BLaER1 treated with 17β-estradiol and CSF1 and Interleukin-3, amounts not matched to agents 10 nM and 100 nM (cell line): ENCODE data around the gene SLC47A2.

ENCODE experiments used
- H3K27ac ChIP-seq, 11 experiments: shearing (Covaris generic); formaldehyde crosslinking; 2 replicates each; pipeline ENCODE4 v1.8.1; 2022
- H3K27me3 ChIP-seq, 11 experiments: shearing (Covaris generic); formaldehyde crosslinking; 2 replicates each; pipeline ENCODE4 v1.8.1; 2022
- H3K36me3 ChIP-seq, 11 experiments: shearing (Covaris generic); formaldehyde crosslinking; 2 replicates each; pipeline ENCODE4 v1.8.1; 2022
- H3K4me1 ChIP-seq, 10 experiments: shearing (Covaris generic); formaldehyde crosslinking; 2 replicates each; pipeline ENCODE4 v1.8.1; 2022
- H3K4me2 ChIP-seq, 11 experiments: shearing (Covaris generic); formaldehyde crosslinking; 2 replicates each; pipeline ENCODE4 v1.8.1; 2022
- H3K4me3 ChIP-seq, 10 experiments: shearing (Covaris generic); formaldehyde crosslinking; 2 replicates each; pipeline ENCODE4 v1.8.1; 2022
- H3K9ac ChIP-seq, 11 experiments: shearing (Covaris generic); formaldehyde crosslinking; 2 replicates each; pipeline ENCODE4 v1.8.1; 2022
- H3K9me3 ChIP-seq, 11 experiments: shearing (Covaris generic); formaldehyde crosslinking; replicated peaks in 1 of 11; 2 replicates each; pipeline ENCODE4 v1.8.1; 2022
- H4K20me1 ChIP-seq, 11 experiments: shearing (Covaris generic); formaldehyde crosslinking; 2 replicates each; pipeline ENCODE4 v1.8.1; 2022
- Cebpa-rat ChIP-seq, 11 experiments: shearing (Covaris generic); IDR thresholded peaks; 2 replicates each; pipeline ENCODE4 v1.8.1; 2022

SLC47A2 gene

DNA sequence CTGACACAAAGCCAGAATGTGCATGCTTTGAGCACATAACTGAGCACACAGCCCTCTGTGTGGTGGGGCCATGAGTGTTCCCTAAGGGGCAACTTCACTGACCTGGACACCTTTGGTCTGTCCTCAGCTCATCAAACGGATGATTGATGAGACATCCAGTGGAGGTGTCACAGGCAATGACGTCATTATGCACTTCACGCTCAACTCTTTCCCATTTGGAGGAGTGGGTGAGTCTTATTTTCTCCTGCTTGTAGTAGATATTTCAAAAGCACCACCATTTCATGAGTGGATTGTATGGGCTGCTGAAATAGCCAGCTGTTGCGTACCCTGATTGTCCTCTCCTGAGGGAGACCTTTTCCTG lies 51.6 kb downstream of the SLC47A2 start:
- Histone ChIP-seq H3K27ac (no peak overlapping the region), H3K4me1 (no peaks in the 10 kb centered on the region), H3K27me3 (no peaks in the 10 kb centered on the region)

DNA sequence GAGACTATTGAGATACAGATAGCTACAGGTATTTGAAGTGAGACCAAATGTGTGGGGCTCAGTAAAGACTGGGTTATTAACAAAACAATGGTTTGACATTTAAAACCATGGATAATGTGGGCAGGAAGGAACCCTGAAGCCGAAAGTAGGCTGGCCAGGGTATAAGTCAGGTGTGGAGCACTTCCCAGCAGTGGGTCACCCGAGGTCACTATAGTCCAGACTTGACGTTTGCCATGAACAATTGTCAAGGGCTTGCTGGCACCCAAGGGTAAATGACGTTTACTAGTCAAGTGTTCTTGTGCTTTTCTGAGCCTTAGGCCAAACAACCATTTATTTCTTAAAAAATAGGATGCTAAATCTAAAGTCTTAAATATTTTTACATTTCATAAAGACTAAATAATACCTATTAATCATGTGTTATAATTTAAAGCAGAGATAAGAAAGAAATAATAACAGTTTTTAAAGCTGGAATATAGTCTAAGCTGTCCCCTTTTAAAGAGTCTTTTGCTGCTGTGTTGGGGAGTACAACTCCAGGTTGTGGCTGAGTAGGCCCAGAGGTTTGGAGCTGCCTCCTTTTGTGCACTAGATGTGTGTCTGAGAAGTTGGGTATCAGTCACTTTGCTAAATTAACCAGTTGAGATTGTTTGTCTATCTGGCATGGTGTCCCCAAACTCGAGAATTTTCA lies 52.1 kb downstream of the SLC47A2 start:
- no peaks in the 10 kb centered on the region for H4K20me1 ChIP-seq
- H3K27ac ChIP-seq, result no peak overlapping the region
- no peaks in the 10 kb centered on the region for H3K9me3 ChIP-seq
- H3K4me2 ChIP-seq, result no peak overlapping the region
- H3K4me3 ChIP-seq, result no peak overlapping the region
- no peak for TF ChIP-seq Cebpa-rat (IDR thresholded peaks at IDR 0.05)
- no peaks in the 10 kb centered on the region for H3K27me3 ChIP-seq
- peaks cover 14 to 62% (median 44%) of the 10 kb centered on the region in 11 experiments; a peak in 21 of 22 replicates for H3K36me3 ChIP-seq
- H3K9ac ChIP-seq, result no peak overlapping the region
- H3K4me1 ChIP-seq, result no peaks in the 10 kb centered on the region

More for the DNA sequence above, 51.6 kb downstream of the SLC47A2 start:
- Histone ChIP-seq H4K20me1 (no peaks in the 10 kb centered on the region), H3K9ac (no peak overlapping the region), H3K36me3 (peaks cover 14 to 58% (median 40%) of the 10 kb centered on the region in 11 experiments; a peak in 21 of 22 replicates), H3K9me3 (no peaks in the 10 kb centered on the region), H3K4me2 (no peak overlapping the region), H3K4me3 (no peak overlapping the region)
- TF ChIP-seq Cebpa-rat (IDR thresholded peaks at IDR 0.05), result no peak

- TF ChIP-seq Cebpa-rat (IDR thresholded peaks at IDR 0.05), result no peak
- Histone ChIP-seq H3K4me2 (no peak overlapping the region), H4K20me1 (no peaks in the 10 kb centered on the region), H3K27me3 (no peaks in the 10 kb centered on the region), H3K36me3 (peaks cover 14 to 72% (median 45%) of the 10 kb centered on the region in 11 experiments; a peak in 21 of 22 replicates), H3K4me1 (no peaks in the 10 kb centered on the region), H3K9ac (no peak overlapping the region), H3K27ac (no peak overlapping the region), H3K4me3 (no peak overlapping the region), H3K9me3 (no peaks in the 10 kb centered on the region)
Measured at GRCh38 chr17:19663097-19663496, 53.3 kb downstream of the SLC47A2 start.

GRCh38 chr17:19661121-19661520 lies 55.3 kb downstream of the SLC47A2 start:
- Histone ChIP-seq H3K9ac (no peak overlapping the region), H3K9me3 (no peaks in the 10 kb centered on the region), H3K4me1 (peaks cover 0 to 12% (median 10%) of the 10 kb centered on the region in 10 experiments; a peak in 13 of 20 replicates), H3K27ac (no peak overlapping the region), H3K36me3 (peaks cover 14 to 75% (median 56%) of the 10 kb centered on the region in 11 experiments), H3K4me2 (no peak overlapping the region), H3K27me3 (no peaks in the 10 kb centered on the region), H3K4me3 (no peak overlapping the region), H4K20me1 (no peaks in the 10 kb centered on the region)
- no peak for TF ChIP-seq Cebpa-rat (IDR thresholded peaks at IDR 0.05)

GRCh38 chr17:19660219-19660870 lies 56.0 kb downstream of the SLC47A2 start:
- Histone ChIP-seq H3K4me3 (no peak overlapping the region), H3K36me3 (peaks cover 19 to 71% (median 52%) of the 10 kb centered on the region in 11 experiments), H3K27me3 (no peaks in the 10 kb centered on the region), H3K9ac (no peak overlapping the region), H3K27ac (no peak overlapping the region), H4K20me1 (no peaks in the 10 kb centered on the region), H3K9me3 (no peaks in the 10 kb centered on the region), H3K4me2 (no peak overlapping the region), H3K4me1 (peaks cover 0 to 17% (median 13%) of the 10 kb centered on the region in 10 experiments; a peak in 13 of 20 replicates)
- no peak for TF ChIP-seq Cebpa-rat (IDR thresholded peaks at IDR 0.05)

DNA sequence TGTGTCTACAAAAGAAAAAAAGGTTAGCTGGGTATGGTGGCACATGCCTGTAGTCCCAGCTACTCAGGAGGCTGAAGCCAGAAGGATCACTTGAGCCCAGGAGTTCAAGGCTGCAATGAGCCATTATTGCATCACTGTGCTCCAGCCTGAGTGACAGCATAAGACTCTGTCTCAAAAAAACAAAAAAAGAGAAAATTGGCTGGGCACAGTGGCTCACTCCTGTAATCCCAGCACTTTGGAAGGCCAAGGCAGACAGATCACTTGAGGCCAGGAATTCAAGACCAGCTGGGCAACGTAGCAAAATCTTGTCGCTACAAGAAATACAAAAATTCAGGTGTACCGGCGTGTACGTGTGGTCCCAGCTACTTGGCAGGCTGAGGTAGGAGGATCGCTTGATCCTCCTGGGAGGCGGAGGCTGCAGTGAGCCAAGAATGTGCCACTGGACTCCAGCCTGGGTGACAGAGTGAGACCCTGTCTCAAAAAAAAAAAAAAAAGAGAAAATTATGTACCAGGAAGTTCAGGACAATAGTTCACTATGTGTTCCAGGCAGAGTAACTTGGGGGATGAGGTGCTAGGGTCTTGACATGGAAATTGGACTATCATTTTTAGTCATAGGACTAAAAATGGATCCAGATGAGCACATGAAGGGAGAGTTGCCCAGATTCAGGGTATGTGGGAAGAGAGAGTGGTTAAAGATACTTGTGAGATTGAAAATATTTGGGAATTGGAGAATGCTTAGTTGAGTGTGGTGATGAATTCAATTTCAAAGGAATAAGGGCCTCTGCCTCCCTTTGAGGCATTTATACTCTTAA lies 56.8 kb downstream of the SLC47A2 start:
- Histone ChIP-seq H3K9me3 (peaks cover 2 to 7% (median 5%) of the 10 kb centered on the region in 11 experiments; a peak in 18 of 22 replicates), H3K27me3 (no peaks in the 10 kb centered on the region), H3K36me3 (peaks cover 27 to 71% (median 51%) of the 10 kb centered on the region in 11 experiments), H3K27ac (no peak overlapping the region), H3K9ac (no peak overlapping the region), H3K4me3 (no peak overlapping the region), H4K20me1 (no peaks in the 10 kb centered on the region), H3K4me2 (no peak overlapping the region), H3K4me1 (peaks cover 0 to 17% (median 13%) of the 10 kb centered on the region in 10 experiments; a peak in 13 of 20 replicates)
- TF ChIP-seq Cebpa-rat (IDR thresholded peaks at IDR 0.05), result no peak

DNA sequence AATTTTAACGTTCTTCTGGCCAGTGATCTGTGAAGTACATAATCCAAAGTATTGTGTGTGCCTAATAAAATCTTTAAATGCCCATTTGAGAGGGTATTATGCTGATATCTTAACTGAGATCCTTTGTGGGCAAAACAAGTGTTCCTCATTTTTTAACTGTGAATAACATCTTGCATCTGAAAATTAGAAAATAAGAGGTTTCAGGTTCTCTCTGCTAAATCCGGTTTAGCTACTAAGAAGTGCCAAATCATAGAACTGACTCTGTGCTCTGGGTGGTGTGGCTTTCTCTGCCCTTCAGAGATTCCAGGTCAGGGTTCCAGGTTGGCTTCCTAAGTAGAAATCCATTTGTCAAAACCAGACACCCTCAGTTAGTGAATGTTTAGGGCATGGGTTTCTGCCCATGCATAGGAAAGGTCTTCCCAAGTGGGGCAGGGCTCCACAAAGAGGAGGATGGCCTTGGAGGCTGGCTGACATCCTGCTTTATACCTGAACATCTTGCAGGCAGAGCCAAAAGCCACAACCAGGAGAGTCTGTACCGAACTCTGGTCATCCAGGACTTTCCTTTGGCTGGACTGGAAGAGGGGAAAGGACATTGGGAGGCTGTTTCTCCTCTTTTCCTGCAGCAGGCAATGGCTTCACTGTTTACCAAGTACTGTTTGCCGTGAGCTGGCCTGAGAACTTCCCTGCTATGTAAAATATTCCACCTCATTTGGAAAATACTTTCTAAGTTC lies 59.4 kb downstream of the SLC47A2 start:
- Histone ChIP-seq H3K4me1 (peaks cover 0 to 17% (median 13%) of the 10 kb centered on the region in 10 experiments; a peak in 15 of 20 replicates), H4K20me1 (no peaks in the 10 kb centered on the region), H3K4me2 (peak overlapping the region in 7 of 11 experiments; percentile 9 to 43 (median 33); a peak in 11 of 22 replicates), H3K27ac (peak overlapping the region in 6 of 11 experiments; percentile 4 to 41 (median 28); a peak in 6 of 22 replicates), H3K36me3 (peaks cover 32 to 71% (median 52%) of the 10 kb centered on the region in 11 experiments), H3K9ac (no peak overlapping the region), H3K27me3 (no peaks in the 10 kb centered on the region), H3K9me3 (peaks cover 12 to 25% (median 22%) of the 10 kb centered on the region in 11 experiments; a peak in 19 of 22 replicates), H3K4me3 (no peak overlapping the region)
- no peak for TF ChIP-seq Cebpa-rat (IDR thresholded peaks at IDR 0.05)

GRCh38 chr17:19656336-19656735 lies 60.0 kb downstream of the SLC47A2 start:
- TF ChIP-seq Cebpa-rat (IDR thresholded peaks at IDR 0.05), result no peak
- Histone ChIP-seq H3K4me2 (peak overlapping the region in 7 of 11 experiments; percentile 9 to 43 (median 33); a peak in 11 of 22 replicates), H3K9ac (no peak overlapping the region), H3K9me3 (peaks cover 12 to 25% (median 22%) of the 10 kb centered on the region in 11 experiments; a peak in 19 of 22 replicates), H3K4me3 (no peak overlapping the region), H3K4me1 (peaks cover 7 to 24% (median 16%) of the 10 kb centered on the region in 10 experiments; a peak in 19 of 20 replicates), H3K27me3 (no peaks in the 10 kb centered on the region), H3K36me3 (peaks cover 32 to 73% (median 45%) of the 10 kb centered on the region in 11 experiments), H3K27ac (peak overlapping the region in 4 of 11 experiments; percentile 22 to 41 (median 28); a peak in 5 of 22 replicates), H4K20me1 (no peaks in the 10 kb centered on the region)
